HEK293 (cell line): ENCODE results near the gene FOXN3.

Source experiments
- CTCF ChIP-seq: fragments of 450-650 bp; formaldehyde crosslinking; IDR thresholded peaks from 2 replicates; pipeline ENCODE4 v1.5.1; 2016; ENCODE audit warnings: missing biosample characterization, missing genetic modification characterization
- ZBTB44 ChIP-seq: fragments of 450-650 bp; IDR thresholded peaks from 2 replicates; pipeline ENCODE4 v1.5.1; 2018; ENCODE audit warnings: missing biosample characterization, mild to moderate bottlenecking, missing genetic modification characterization
- ZNF747 ChIP-seq: fragments of 450-650 bp; formaldehyde crosslinking; IDR thresholded peaks from 2 replicates; pipeline ENCODE4 v1.5.1; 2016; ENCODE audit warnings: missing biosample characterization, missing genetic modification characterization
- ZNF830 ChIP-seq: fragments of 450-650 bp; IDR thresholded peaks from 2 replicates; pipeline ENCODE4 v1.5.0; 2018; ENCODE audit warnings: missing biosample characterization, missing genetic modification characterization, low read depth, mild to moderate bottlenecking, moderate library complexity
- TF ChIP-seq, protein P1 (sequence below): fragments of 450-650 bp; formaldehyde crosslinking; IDR thresholded peaks from 2 replicates; pipeline ENCODE4 v1.5.1; 2016; ENCODE audit warnings: missing biosample characterization, missing genetic modification characterization
- TF ChIP-seq, protein P2 (sequence below): fragments of 450-650 bp; formaldehyde crosslinking; IDR thresholded peaks from 2 replicates; pipeline ENCODE4 v1.5.1; 2016; ENCODE audit warnings: missing biosample characterization, missing genetic modification characterization

- TF ChIP-seq, protein P1, sequence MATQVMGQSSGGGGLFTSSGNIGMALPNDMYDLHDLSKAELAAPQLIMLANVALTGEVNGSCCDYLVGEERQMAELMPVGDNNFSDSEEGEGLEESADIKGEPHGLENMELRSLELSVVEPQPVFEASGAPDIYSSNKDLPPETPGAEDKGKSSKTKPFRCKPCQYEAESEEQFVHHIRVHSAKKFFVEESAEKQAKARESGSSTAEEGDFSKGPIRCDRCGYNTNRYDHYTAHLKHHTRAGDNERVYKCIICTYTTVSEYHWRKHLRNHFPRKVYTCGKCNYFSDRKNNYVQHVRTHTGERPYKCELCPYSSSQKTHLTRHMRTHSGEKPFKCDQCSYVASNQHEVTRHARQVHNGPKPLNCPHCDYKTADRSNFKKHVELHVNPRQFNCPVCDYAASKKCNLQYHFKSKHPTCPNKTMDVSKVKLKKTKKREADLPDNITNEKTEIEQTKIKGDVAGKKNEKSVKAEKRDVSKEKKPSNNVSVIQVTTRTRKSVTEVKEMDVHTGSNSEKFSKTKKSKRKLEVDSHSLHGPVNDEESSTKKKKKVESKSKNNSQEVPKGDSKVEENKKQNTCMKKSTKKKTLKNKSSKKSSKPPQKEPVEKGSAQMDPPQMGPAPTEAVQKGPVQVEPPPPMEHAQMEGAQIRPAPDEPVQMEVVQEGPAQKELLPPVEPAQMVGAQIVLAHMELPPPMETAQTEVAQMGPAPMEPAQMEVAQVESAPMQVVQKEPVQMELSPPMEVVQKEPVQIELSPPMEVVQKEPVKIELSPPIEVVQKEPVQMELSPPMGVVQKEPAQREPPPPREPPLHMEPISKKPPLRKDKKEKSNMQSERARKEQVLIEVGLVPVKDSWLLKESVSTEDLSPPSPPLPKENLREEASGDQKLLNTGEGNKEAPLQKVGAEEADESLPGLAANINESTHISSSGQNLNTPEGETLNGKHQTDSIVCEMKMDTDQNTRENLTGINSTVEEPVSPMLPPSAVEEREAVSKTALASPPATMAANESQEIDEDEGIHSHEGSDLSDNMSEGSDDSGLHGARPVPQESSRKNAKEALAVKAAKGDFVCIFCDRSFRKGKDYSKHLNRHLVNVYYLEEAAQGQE = no peak
- TF ChIP-seq ZBTB44 (tag by site-specific recombination) (no peak), CTCF (no peak), ZNF830 (tag by site-specific recombination) (no peak), ZNF747 (tag by site-specific recombination) (no peak)
- TF ChIP-seq, protein P2, sequence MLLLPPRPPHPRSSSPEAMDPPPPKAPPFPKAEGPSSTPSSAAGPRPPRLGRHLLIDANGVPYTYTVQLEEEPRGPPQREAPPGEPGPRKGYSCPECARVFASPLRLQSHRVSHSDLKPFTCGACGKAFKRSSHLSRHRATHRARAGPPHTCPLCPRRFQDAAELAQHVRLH (tag by site-specific recombination) = no peak
Observed at GRCh38 chr14:89401241-89401640, 15.8 kb downstream of the FOXN3 start.
